Psoas muscle (tissue), 8 donors: ENCODE results near the gene PRPF39. TPM values are rescaled to one million over a fixed set of nuclear protein-coding genes. Genes with fewer than 3 reads are reported as not detected.

Experiments used
- ATAC-seq, 4 donors: fragments of 200-7000 bp; cut with Tn5 transposase; one replicate each; pipeline ENCODE4 v1.9.1; 2020; ENCODE audit warnings: moderate library complexity in 3 of 4, mild to moderate bottlenecking in 2 of 4
- DNase-seq, 2 donors: peaks; one replicate each; pipeline ENCODE4 v3.0.0-alpha.2; 2020
- H3K27ac ChIP-seq: fragments of 200-600 bp; one replicate; pipeline ENCODE4 v1.8.0; 2022
- H3K27me3 ChIP-seq, 3 donors: fragments of 200-600 bp in 1 of 3; one replicate each; pipeline versions ENCODE4 v1.6.1 to v1.8.0; 2013 to 2022; ENCODE audit warnings: low read length in 2 of 3, mild to moderate bottlenecking in 2 of 3, moderate library complexity in 1 of 3; ENCODE audit not compliant: insufficient read depth in 3 of 3
- H3K36me3 ChIP-seq, 2 donors: fragments of 200-600 bp in 1 of 2; one replicate each; pipeline versions ENCODE4 v1.6.1 to v1.8.0; 2013 to 2022; ENCODE audit warnings: low read depth in 1 of 2, mild to moderate bottlenecking in 1 of 2, moderate library complexity in 1 of 2; ENCODE audit not compliant: insufficient read depth in 1 of 2
- H3K4me1 ChIP-seq: fragments of 200-600 bp; one replicate; pipeline ENCODE4 v1.8.0; 2022
- H3K4me3 ChIP-seq: fragments of 200-600 bp; one replicate; pipeline ENCODE4 v1.8.0; 2022; ENCODE audit warnings: mild to moderate bottlenecking
- H3K9me3 ChIP-seq: fragments of 200-600 bp; one replicate; pipeline ENCODE4 v1.8.0; 2022
- WGBS, 3 donors: extraction: QIAGEN DNeasy Blood & Tissue Kit; methylation state at CpG; one replicate each; pipeline versions ENCODE4 v1.1.6 to v1.1.7; 2013; 5-methylcytosine and 5-hydroxymethylcytosine counted together
- intact Hi-C, 2 donors: fragments of 100-400 bp; cut with DNase I; formaldehyde crosslinking; loops; one replicate each; pipeline versions ENCODE4 v1.11.0 to v1.14.2; 2022
- polyA plus RNA-seq, 3 donors: library from polyadenylated mRNA; stranded (reverse); fragments of 200-250 nt; gene quantifications; one replicate each; pipeline ENCODE4 v1.2.3, GENCODE V29; 2013
- total RNA-seq, 4 donors: library from RNA; stranded (reverse); fragmentation: NEBNext Ultra II Directional in 2 of 4; extraction: Animal tissue kit (Norgen Biotek cat#: 25700) in 2 of 4; gene quantifications; one replicate each; pipeline versions ENCODE4 v1.2.1 to v1.2.4, GENCODE V29; 2021 to 2023
- TF ChIP-seq, protein P1 (sequence below): fragments of 200-600 bp; IDR thresholded peaks from one replicate; pipeline ENCODE4 v1.8.0; 2022; ENCODE audit warnings: antibody characterized with exemption
- donor health status: healthy with polysubstance abuse.
- donor health status: DM: no; HTN: no; CAD: no; lungs with moderate emphysema.
- donor health status: Bipolar disorder and iron deficiency.
- donor health status: healthy.
- donor health status: DM: yes; HTN: yes; CAD: no.
- donor health status: DM: no; HTN: no; CAD: no.
- donor health status: DM: no; HTN: no; CAD: no.
- donor health status: DM: yes; HTN: yes; CAD: no.

PRPF39 gene
- total and polyA plus RNA-seq, 7 donors, result 10.1 to 32.4 (median 18.2) TPM

DNA sequence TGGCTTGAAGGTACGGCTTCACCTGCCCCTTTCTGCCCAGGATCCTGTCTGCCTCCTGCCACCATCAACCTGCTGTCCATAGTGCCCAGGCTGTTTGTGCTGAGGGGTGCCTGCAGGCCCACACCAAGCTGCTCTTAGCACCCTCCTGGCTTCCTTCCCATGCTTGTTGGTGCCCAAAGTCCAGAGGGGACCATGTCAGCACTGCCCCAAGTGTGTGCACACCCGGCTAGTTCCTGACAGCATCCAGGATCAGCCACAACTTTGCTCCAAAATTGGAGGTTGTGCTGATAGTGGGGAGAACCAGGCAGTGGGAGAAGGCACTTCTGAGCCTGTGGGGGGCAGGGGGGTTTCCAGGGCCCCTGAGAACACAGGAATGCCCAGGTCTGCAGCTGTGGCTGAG, 44.5 kb upstream of the PRPF39 start:
- Histone ChIP-seq H3K36me3 (peaks cover 0 to 52% of the 10 kb centered on the region in 2 donors), H3K9me3 (no peaks in the 10 kb centered on the region), H3K4me1 (no peaks in the 10 kb centered on the region), H3K27ac (no peak overlapping the region), H3K27me3 (no peaks in the 10 kb centered on the region), H3K4me3 (no peak overlapping the region)
- no peak for DNase-seq
- WGBS, 3 donors, result 97 to 100% (median 100%) methylated on average over 2 of the region's 2 CpGs
- TF ChIP-seq, protein P1, sequence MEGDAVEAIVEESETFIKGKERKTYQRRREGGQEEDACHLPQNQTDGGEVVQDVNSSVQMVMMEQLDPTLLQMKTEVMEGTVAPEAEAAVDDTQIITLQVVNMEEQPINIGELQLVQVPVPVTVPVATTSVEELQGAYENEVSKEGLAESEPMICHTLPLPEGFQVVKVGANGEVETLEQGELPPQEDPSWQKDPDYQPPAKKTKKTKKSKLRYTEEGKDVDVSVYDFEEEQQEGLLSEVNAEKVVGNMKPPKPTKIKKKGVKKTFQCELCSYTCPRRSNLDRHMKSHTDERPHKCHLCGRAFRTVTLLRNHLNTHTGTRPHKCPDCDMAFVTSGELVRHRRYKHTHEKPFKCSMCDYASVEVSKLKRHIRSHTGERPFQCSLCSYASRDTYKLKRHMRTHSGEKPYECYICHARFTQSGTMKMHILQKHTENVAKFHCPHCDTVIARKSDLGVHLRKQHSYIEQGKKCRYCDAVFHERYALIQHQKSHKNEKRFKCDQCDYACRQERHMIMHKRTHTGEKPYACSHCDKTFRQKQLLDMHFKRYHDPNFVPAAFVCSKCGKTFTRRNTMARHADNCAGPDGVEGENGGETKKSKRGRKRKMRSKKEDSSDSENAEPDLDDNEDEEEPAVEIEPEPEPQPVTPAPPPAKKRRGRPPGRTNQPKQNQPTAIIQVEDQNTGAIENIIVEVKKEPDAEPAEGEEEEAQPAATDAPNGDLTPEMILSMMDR, result no peak
- no peak for ATAC-seq
- intact Hi-C loops, result no loop called here

GRCh38 chr14:45041641-45042040, 42.3 kb upstream of the PRPF39 start:
- Histone ChIP-seq H3K36me3 (peaks cover 0 to 59% of the 10 kb centered on the region in 2 donors), H3K27ac (no peak overlapping the region), H3K9me3 (no peaks in the 10 kb centered on the region), H3K4me3 (no peak overlapping the region), H3K27me3 (no peaks in the 10 kb centered on the region), H3K4me1 (no peaks in the 10 kb centered on the region)
- TF ChIP-seq, protein P1, result no peak
- intact Hi-C loops, result no loop called here
- WGBS, 3 donors, result 92 to 96% (median 95%) methylated on average over 5 of the region's 5 CpGs
- DNase-seq (no peak), ATAC-seq (no peak)

DNA sequence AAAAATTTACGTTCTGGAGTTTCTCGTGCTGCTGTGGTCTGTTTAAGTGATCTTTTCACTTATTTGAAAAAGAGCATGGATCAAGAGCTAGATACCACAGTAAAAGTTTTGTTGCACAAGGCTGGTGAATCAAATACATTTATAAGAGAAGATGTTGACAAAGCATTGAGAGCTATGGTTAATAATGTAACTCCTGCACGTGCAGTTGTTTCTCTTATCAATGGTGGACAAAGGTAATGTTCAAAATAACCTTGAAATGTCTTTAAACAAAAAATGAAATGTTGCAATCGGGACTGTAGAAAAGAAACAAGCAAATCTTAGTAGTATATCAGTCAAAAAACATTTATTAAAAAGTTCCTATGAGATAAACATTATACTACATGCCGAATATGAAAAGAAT, 39.3 kb upstream of the PRPF39 start:
- H3K36me3 ChIP-seq, result peaks cover 0 to 62% of the 10 kb centered on the region in 2 donors
- no peaks in the 10 kb centered on the region for H3K9me3 ChIP-seq
- H3K27me3 ChIP-seq, result no peaks in the 10 kb centered on the region
- no peak overlapping the region for H3K27ac ChIP-seq
- TF ChIP-seq, protein P1, result no peak
- H3K4me1 ChIP-seq, result no peaks in the 10 kb centered on the region
- ATAC-seq (no peak), DNase-seq (no peak)
- intact Hi-C loops, result no loop called here
- H3K4me3 ChIP-seq, result no peak overlapping the region
- WGBS, 3 donors, result 92 to 94% (median 94%) methylated on average over 5 of the region's 5 CpGs

- 98 to 100% (median 98%) methylated on average over 2 of the region's 2 CpGs for WGBS, 3 donors
- Histone ChIP-seq H3K9me3 (no peaks in the 10 kb centered on the region), H3K27me3 (no peaks in the 10 kb centered on the region), H3K4me1 (no peaks in the 10 kb centered on the region), H3K27ac (no peak overlapping the region), H3K4me3 (no peak overlapping the region), H3K36me3 (peaks cover 0 to 92% of the 10 kb centered on the region in 2 donors)
- no peak for ATAC-seq
- DNase-seq, result no peak
- intact Hi-C loops, result no loop called here
- TF ChIP-seq, protein P1, result no peak
These were observed 35.5 kb upstream of the PRPF39 start for GRCh38 chr14:45048385-45048784.

DNA sequence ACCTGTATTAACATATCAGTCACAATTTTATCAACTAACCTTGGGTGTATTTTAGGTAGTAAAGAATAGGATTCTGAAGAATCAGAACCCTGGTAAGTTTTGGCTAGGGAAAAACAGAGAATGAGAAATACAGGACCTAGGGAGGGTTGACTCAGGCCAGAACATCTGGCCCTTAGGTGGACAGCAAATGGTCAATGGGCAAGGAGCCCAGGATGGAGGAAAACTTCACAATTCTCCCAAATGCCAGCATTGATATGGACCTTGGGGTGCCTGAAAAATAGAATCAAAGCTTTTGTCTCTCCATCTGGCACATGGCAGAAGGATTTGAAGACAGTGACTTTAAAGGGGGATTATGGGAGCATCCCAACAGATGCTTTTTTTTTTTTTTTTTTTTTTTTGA, 32.7 kb upstream of the PRPF39 start:
- no peaks in the 10 kb centered on the region for H3K27me3 ChIP-seq
- H3K9me3 ChIP-seq, result no peaks in the 10 kb centered on the region
- peaks cover 0 to 88% of the 10 kb centered on the region in 2 donors for H3K36me3 ChIP-seq
- ATAC-seq (no peak), DNase-seq (no peak)
- no peak overlapping the region for H3K4me3 ChIP-seq
- no peak overlapping the region for H3K27ac ChIP-seq
- TF ChIP-seq, protein P1, result no peak
- intact Hi-C loops, result no loop called here
- H3K4me1 ChIP-seq, result no peaks in the 10 kb centered on the region
